Right hindlimb (tissue), 1 donor: ENCODE data around the gene PNKP.

ENCODE experiments used
- DNase-seq: peaks from one replicate; pipeline ENCODE4 v3.0.0-alpha.2; 2018

The PNKP gene

GRCh38 chr19:49866933-49867782 is at the start of gene PNKP:
PNKP (minus strand) TSS chr19:49867576; CDS start chr19:49867204, 372 bp downstream.
- peak; percentile 96 for DNase-seq

DNA sequence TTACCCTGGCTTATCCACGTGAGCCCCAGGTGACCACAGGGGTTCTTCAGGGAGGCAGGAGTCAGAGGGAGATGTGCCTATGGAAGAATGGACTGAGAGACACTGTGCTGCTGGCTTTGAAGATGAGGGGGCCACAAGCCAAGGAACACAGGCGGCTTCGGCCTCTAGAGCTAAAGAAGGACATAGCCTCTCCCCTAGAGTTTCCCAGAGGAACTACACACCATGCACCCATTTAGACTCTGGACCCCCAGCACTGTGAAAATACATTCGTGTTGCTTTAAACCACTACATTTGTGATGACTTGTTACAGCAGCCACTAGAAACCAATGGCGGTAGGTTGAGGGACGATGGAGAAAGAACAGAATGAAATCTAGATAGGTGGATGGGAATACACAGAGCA is 47.9 kb upstream of the PNKP start:
- DNase-seq: no peak

GRCh38 chr19:49913720-49914119 is 46.3 kb upstream of the PNKP start:
- DNase-seq: no peak

DNA sequence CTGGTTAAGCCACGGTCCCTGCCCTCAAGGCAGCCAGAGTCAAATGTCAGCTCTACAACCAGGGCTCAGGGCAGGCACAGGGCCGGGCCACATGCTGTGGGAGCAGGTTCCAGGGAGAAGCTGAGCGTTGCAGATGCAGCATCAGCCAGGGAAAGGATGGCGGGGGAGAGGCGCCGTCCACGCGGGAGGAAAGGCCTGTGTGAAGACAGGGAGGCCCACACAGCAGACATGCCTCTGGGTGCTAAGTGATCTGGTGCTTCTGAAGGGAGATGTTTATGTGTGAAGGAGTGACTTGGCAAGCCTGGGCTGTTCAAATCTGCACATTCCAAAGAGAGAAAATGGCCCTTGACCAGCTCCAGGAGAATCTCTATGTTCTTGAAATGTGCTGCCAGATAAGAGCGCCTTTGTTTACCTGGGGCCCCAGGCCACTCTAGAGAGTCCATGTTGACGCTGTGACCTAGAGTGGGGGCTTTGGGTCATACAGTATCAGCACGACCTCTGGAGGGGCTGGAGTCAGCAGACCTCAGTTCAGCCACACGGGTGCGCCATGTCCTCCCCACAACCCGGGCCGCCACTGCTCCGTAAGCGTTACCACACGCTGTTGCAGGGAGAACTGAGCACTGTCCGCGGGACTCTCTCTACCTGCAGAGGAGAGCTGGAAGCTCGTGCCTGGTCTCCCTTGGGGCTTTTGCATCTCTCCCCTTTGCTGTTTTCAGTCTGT is 45.7 kb upstream of the PNKP start:
- DNase-seq: no peak

GRCh38 chr19:49911381-49912145 is 44.2 kb upstream of the PNKP start:
- DNase-seq: no peak

DNA sequence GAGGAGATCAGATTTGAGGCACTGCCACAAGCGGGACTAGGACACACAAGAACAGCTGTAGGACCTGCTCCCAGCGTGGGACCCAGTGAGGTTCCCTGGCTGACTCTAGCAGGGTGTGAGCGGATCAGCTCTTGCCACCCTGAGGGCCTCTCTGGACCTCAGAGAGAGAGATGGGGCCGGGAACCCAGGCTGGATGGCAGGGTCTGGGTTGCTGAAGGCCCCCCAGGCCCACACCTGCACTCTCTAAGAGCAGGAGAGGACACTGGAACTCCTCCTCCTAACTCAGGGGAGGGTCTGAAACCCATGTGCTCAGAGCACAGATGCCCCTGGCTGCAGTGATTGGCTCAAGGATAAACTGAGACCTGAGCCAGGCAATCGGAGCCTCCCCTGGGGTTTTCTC is 42.8 kb upstream of the PNKP start:
- DNase-seq: no peak

GRCh38 chr19:49908480-49909420 is 41.4 kb upstream of the PNKP start:
- DNase-seq: no peak

DNA sequence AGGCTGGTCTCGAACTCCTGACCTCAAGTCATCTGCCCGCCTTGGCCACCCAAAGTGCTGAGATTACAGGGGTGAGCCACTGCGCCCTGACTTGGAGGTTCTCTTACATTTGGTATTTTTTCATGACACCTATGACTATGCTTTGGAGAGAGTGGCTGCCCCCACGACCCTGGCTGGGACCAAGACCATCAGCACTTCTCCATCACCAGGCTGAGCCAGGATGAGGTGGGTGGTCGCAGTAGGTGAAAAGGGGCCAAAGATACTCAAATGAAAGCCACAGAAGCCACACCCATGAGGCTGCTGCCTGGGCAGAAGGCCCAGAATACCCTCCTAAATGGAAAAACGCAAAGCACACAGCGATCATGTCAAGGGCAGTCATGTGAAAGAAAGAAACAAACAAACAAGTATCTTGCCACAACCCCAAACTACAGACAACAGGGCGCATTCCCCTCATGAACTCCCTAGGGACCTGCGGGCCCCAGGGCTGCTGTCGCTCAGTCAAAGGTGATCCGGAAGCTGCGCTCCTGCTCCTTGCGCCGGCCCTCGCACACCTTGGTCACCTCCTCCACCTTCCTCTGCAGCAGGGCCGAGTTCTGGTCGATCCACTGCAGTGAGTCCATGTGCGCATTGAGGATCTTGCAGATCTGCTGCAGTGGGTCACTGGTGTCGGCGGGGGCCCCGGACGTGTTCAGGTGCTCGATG is 40.5 kb upstream of the PNKP start:
- no peak for DNase-seq

DNA sequence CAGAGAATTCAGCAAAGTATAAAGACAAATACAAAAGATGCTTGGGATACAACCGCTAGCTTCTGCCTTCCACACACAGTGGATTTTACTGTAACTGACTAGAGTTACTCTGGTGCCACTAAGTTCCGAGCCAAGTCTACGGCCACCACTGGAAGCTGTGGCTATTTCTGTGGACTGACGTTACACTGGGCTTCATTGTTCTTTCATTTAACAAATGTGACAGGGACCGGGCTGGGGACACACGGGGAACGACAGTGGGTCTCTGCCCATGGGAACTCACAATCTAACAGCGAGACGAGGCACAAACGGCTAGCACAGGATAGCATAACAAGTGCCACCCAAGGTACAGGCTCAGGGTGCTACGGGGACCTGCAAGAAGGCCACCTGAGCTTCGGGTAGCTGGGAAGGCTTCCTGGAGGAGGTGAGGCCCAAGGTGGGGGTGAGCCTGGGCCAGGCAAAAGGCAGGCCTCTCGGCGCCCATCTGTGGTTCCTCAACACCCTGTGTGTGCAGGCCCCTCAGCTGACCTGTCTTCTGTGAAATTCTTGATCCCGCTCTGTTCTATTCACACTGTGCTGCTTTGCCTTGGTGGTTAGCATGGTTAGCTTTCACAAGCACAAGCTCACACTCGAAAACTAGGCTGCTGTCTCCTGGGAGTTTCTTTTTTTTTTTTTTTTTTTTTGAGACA is 39.6 kb upstream of the PNKP start:
- DNase-seq: no peak

DNA sequence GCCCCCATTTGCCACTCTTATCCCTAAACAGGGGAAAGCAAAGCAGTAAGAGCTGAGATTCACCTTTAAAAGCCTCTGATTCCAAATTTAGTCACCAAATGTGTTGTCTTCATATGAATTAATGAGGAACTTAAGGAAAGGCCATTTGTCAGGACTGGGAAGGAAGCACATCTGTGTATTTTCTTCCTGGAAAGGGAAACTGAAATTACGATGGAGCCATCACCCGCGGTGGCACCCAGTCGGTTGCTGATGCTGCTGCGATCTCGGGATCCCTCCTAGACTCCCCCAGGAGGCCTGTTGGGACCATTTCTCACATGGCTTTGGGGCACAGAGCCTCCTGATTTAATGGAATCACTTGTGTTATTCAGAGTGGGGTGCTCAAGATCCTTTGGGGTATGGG is 36.8 kb upstream of the PNKP start:
- DNase-seq: no peak

DNA sequence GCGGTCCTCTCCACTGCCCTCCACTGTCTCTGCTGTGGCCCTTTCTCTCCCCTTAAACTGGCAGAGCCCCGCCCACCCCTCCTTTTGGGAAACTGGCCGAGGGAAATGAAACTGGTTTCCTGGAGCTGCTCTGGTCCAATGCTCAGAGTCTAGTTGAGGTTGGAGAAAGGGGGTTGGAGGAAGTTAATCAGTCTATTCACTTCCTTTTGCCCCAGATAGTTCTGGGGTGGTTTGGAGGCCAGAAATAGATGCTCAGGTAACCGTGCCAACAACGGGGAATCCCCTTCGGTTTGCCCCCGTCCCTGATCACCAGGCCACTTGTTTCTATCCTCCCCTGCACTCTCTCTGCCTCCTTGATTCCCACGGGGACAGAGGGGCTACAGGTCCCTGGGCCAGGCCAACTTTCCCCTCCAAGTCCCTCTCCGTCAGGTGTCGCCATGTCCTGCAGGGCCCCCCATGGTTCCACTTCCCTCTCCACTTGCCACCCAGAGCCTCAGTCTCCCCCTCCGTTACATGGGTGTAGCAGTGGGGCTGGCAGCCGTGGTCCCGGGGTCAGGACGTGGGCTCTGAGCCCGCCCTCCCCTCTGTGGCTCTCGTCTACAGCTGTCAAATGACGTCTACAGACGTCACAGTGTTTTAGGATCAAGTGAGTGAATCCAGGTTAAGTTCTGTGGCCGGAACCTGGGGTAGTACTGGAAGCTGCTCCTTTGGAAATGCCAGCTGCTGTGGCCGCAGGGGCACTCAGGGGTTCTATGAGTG is 29.7 kb upstream of the PNKP start, which contains the start of gene IL4I1:
Gene IL4I1, minus strand, starts transcription at position 25 of the 759 bp plus-strand sequence. CDS start 727 bp downstream, outside the sequence.
- no peak for DNase-seq

DNA sequence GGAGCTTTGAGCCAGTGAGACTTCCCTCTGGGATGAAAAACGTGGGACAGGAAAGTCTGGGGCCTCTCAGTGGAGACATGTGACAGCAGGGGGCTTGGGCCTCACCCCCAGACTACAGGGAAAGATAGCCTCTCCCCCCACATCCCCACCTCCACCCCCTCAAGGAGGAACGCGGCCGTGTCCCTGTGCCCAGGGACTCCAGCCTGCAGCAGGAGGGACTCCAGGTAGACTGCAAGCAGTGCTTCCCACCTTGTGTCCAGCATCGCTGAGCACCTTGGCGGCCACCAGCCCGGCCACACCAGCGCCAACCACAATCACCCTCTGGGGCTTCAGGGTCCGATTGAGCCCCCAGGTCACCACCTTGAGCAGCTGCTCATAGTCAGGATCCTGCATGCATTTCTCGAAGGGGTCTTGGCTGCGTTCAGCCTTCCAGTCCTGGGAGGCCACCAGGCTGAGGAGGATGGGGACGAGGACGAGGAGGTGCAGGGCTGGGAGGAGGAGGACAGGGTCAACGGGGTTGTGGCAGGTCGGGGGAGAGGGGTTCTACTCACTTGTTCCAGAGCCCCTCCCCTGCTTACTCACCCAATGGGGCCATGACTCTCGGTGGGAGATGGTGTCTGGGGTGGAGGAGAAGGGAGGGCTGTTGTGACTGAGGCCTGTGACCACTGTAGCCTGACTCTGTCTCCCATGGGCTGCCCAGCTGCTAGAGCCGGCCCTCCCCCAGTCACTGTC is 28.4 kb upstream of the PNKP start:
- DNase-seq: no peak

GRCh38 chr19:49894879-49895565 is 27.6 kb upstream of the PNKP start:
- DNase-seq: no peak

- DNase-seq: no peak
These were observed 26.8 kb upstream of the PNKP start for GRCh38 chr19:49894011-49894664.

GRCh38 chr19:49892716-49893115 is 25.3 kb upstream of the PNKP start:
- no peak for DNase-seq

GRCh38 chr19:49891393-49891792 is 24.0 kb upstream of the PNKP start:
- no peak for DNase-seq

DNA sequence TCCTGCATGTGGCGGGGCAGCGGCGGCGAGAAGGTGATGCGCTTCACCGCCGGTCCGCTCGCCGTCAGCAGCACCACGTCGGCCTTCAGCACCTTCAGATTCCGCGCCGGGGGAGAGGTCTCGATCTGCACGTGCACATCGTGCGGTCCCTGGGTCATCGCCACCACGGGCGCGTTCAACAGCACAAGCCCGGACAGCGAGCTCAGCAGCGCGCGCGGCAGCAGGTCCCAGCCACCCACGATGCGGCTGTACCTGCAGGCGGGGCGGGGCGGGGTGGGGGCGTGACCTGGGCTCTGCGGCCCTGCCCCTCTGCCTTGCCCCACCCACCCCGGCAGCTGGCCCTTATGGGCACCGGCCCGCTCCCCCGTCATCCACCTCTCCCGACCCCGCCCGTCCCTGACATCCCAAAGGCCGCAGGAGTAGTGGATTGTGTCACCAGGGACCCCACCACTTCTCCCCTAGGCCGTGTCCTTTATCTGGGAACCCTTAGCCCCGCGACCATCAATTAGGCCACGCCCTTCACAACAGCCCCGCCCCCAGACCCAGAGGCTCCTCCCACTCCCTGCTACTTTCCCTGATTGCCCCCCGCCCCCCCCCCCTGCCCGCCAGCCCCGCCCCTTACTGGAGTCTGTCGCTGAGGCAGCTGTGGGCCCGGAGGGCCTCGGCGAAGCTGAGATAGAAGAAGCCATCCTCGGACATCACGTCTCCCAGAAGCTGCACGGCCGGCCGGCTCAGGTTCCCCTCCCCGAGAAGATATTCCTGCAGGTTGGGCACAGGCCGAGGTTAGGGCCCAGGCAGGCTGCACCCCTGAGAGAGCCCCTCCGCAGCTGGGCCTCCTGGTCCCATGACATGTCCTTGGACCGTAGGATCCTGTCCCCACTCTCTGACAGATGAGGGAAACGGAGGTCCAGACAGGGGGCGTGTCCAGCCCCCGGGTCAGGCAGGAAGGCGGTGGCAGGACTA is 23.3 kb upstream of the PNKP start:
- DNase-seq: no peak
